ENCODE measurements around the gene HEPHL1.

- TF ChIP-seq POLR2A (IDR thresholded peaks at IDR 0.05; ENCODE audit: low read length) (no peak), GATA1 (IDR thresholded peaks at IDR 0.05; ENCODE audit: low read depth, low read length) (no peak)
Measured at GRCh38 chr11:94088906-94089305, 67.8 kb downstream of the HEPHL1 start.

All from erythroblast (primary cell).